NCI-H2196 (cell line): ENCODE data around the gene RBM10.

Experiments
- DNase-seq: peaks from one replicate; lab custom pipeline; 2025; ENCODE audit not compliant: unreplicated experiment; lab: John Stamatoyannopoulos, UW

Gene RBM10

DNA sequence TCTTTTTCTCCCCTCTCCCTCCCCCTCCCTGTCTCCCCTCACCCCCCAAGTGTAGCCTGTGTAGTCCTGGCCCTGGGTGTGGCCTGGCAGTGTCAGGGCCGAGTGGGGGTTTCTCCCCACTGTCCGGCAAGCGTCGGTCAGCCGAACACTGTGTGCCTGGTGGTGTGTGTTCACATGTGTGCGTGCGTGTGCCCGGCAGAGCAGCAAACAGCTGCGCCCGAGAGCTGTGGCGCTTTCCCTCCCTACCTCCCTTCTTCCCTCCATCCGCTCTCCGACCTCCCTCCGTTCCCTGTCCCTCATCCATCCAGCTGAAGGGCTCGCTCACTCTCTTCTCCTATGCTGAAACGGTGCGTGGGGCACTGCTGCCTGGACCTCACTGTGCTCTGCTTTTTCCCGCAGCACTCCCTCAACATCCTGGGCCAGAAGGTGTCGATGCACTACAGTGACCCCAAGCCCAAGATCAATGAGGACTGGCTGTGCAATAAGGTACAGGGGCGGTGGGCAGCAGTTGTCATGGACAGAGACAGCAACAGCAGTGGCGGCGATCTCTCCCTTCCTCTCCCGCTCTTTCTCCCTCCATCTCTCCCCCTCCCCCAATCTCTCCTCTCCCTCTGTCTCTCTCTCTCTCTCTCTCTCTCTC, 31.2 kb downstream of the RBM10 start:
- DNase-seq: no peak

DNA sequence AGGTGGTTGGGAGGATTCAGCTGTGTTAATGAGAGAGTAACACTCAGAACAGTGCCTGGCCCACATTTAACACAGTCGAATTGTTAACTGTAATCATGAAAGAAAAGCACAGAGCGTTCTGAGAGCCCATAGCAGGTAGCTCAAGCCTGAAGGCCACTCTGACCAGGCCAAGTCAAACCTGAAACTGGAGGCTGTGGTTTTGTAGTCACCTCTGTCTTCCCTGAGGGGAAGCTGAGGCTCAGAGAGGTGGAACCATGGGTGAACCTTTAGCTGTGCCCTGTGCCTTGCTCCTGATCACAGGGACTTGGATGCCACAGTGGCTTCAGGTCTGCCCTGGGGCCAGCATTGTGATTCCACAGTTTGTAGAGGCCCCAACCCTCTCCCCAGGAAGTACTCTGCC, 32.1 kb downstream of the RBM10 start:
- DNase-seq: no peak

DNA sequence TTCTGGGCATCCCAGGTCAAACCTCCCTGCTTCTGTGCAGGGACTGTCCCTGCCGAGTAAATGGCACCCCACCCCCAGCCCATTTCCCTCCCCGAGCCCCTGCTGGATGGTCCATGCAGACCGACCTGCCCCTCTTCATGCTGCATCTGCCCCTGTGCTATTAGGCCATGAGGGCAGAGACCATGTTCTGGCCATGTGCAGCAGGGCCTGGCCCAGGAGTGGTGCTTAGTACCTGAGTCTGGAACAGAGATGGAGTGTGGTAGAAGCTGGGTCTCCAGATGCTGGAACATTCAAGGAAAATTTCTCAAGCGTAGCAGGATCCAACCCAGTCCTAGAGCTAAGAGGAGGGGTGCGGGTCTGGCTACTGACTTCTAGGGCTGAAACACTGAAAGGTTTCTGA, 33.3 kb downstream of the RBM10 start:
- no peak for DNase-seq

DNA sequence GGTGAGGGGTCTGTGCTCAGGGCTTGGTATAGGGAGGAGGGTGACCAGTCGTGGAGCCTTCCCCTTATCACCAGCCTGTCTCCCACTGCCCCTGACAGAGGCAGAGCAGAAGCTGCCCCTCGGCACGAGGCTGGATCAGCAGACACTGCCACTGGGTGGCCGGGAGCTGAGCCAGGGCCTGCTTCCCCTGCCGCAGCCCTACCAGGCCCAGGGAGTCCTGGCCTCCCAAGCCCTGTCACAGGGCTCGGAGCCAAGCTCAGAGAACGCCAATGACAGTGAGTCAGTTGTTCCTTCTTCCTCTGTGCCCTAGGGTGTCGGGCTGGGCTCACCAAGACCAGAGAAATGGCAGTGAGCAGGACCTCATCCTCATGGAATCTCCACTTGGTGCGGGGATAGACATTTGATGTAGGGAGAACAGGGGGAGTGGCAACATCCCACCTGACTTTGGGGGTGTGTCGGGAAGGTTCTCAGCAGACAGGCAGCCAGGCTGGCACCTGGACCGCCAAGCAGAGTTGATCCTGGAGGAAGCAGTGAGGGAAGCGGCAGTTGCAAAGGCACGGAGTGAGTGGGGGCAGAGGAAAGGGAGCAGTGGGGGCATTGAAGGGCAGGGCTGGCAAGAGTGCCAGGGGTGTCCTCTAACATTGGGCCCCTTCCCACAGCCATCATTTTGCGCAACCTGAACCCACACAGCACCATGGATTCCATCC, 34.4 kb downstream of the RBM10 start:
- DNase-seq: no peak

DNA sequence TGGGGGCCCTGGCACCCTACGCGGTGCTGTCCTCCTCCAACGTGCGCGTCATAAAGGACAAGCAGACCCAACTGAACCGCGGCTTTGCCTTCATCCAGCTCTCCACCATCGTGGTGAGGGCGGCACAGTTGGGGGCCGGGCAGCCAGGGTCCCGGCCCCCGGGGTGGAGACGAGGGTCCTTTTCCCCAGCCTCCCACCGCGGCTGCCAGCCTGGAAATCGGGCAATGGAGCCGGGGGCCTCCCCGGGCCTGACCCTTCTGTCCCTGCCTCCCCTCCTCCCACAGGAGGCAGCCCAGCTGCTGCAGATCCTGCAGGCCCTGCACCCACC, 34.9 kb downstream of the RBM10 start:
- no peak for DNase-seq

DNA sequence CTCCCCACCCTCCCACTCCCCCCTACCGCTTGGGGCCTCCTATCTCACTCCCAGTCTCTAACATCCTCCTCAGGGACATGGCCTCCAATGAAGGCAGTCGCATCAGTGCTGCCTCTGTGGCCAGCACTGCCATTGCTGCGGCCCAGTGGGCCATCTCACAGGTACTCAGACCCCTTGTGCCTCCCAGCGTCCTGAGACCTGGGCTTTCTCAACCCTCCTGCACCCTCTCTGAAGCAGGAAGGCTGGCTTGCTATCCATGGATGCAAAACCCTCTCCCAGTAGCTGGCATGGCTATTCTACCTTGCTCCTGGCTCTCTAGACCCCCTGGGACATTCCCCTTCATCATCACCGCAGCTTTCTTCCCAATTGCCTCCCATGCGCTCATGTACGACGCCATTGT, 35.3 kb downstream of the RBM10 start:
- DNase-seq: no peak

DNA sequence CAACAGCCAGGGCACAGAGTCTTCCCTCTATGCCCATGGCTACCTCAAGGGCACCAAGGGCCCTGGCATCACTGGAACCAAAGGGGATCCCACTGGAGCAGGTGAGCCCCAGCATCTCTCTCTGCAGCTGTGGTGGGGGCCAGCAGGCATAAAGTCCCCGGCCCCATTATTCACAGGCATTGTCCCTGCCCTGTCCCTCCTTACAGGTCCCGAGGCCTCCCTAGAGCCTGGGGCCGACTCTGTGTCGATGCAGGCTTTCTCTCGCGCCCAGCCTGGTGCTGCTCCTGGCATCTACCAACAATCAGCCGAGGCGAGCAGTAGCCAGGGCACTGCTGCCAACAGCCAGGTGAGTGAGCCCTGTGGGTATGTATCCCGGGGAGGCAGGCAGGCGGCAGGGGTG, 36.3 kb downstream of the RBM10 start:
- no peak for DNase-seq

DNA sequence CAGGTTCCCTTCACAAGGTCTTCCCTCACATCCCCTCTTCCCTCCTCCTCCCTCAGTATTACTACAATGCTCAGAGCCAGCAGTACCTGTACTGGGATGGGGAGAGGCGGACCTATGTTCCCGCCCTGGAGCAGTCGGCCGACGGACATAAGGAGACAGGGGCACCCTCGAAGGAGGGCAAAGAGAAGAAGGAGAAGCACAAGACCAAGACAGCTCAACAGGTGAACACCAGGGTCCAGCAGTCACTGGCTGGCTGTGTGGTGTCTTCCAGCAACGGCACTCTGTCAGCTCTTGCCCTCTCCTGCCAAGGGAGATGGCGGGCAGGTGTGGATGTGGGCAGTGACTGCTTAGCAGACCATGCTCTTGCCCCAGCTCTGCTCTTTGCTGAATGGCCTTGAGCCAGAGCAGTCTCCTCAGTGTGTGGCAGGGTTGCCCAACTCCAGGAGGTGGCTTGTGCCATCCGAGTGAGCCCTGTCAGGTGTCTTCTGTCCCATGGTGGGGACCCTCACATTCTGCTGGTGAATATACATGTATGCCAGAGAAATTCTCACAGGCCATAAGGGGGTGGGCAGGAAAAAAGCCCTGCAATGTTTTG, 37.2 kb downstream of the RBM10 start:
- no peak for DNase-seq

DNA sequence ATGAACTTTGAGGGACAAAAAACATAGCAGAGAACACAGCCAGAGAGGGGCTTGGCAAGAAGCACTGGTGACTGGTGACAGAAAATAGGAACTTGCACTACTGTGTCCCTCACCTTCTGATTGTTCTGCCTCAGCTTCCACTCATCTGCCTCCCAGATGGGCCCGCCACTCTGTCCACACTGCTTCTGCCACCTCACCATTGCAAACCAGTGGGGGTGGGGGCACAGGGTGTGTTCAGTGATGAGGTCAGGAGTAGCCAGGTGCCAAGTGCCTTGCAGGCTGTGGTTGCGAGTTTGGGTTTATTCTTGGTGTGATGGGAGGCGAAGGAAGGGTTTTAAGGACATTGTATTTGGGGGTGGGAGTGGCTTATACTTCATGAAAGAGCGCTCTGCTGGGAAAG, 39.5 kb downstream of the RBM10 start:
- no peak for DNase-seq

DNA sequence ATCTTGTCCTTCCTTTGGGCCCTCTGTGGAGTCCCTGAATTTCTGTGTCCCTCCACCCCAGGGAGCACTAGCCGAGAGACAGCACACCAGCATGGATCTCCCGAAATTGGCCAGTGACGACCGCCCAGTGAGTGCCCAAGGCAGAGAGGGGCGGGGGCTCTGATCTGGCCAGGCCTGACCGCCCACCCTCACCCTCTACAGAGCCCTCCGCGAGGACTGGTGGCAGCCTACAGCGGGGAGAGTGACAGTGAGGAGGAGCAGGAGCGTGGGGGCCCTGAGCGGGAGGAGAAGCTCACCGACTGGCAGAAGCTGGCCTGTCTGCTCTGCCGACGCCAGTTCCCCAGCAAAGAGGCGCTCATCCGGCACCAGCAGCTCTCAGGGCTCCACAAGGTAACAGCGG, 40.2 kb downstream of the RBM10 start:
- DNase-seq: no peak

DNA sequence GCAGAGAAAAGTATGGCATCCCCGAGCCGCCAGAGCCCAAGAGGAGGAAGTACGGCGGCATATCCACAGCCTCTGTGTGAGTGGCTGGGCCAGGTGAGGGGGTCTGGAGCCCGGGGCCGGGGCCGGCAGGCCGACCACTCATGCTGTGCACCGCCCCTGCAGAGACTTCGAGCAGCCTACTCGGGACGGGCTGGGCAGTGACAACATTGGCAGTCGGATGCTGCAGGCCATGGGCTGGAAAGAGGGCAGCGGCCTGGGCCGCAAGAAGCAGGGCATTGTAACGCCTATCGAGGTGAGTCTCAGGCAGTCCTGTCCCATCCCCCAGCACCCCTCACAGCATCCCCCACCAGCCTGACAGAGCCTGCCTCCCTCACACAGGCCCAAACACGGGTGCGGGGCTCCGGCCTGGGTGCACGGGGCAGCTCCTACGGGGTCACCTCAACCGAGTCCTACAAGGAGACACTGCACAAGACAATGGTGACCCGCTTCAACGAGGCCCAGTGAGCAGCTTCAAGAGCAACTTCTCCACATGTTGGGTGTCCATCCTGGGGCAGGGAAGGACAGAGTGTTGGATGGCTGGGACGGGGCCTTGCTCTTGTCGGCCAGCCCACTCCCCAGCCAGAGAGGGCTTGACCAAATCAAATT, 41.2 kb downstream of the RBM10 start:
- no peak for DNase-seq

DNA sequence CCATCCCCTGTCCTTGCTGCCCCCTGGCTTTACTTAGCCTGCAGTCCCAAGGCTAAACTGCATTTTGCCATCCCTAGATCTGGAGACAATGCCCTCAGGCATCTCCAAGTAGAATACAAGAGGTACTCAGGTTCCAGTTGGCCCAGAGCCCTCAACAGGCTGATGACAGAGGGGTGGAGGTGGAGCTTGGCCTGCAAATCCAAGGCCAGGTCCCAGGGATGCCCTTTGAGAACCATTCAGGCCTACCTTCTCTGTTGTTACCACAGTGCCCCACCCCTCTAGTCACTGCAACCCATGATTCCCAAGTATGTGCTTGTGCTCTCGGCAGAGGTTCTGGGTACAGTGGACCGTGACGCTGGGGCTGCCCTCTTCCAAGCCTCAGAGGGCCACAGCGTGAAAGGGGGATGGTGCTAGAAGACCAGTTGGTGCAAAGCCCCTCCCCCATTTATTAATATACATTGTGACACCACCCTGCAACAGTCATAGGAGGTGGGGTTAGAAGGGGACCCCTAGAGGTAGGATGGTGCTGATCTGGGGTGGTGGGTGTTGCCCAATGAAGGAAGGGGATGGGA, 42.2 kb downstream of the RBM10 start:
- peak; percentile 40 for DNase-seq

DNA sequence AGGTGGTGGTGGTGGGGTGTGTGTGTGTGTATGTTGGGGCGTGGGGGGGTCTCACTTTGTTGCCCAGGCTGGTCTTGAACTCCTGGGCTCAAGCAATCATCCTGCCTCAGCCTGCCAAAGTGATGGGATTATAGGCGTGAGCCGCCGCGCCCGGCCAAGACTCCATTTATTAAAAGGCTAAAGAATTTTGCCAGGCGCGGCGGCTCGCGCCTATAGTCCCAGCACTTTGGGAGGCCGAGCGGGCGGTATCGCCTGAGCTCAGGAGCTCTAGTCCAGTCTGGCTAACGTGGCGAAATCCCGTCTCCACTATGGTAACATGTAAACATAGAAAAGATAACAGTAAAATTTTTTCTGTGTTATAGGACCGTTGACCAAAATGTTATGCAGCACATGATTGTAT, 44.9 kb downstream of the RBM10 start:
- DNase-seq: no peak

DNA sequence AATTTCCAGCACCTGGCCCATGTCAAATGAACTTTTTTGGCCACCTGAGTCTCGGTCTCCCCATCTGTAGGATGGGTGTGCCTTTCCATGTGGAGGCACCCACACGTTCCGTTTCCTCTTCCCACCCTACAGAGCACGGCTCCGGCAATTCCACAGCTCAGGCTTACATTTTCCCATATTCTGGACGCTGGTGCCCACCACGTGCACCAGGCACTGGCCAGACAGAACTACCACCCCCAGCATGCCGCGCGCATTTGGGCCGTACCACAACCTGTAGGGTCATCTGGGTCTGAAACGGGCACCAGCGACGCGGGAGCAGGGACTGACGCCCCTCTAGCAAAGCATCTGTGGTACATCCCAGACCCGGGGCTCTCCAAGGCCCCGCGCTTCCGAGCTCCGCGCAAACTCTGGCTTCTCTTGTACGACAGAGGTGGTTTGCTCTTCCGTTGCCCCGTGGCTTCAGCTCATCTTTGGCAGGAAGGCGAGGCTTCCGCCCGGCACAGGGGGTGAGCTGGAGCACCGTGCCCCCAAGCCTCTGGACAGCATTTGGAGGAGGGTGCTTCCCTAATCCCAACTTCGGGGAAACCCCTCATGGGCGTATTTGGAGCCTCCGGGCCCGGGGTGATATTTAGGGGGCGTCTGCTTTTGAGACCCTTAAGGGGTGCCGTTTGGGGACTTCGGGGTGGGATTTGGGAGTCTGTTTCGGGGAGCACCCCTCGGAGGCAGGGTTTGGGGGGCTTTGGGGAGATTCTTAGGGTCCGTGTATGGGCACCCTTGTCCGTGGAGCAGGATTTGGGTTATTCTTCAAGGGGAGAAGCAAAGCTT, 45.6 kb downstream of the RBM10 start:
- DNase-seq: peak; percentile 75

DNA sequence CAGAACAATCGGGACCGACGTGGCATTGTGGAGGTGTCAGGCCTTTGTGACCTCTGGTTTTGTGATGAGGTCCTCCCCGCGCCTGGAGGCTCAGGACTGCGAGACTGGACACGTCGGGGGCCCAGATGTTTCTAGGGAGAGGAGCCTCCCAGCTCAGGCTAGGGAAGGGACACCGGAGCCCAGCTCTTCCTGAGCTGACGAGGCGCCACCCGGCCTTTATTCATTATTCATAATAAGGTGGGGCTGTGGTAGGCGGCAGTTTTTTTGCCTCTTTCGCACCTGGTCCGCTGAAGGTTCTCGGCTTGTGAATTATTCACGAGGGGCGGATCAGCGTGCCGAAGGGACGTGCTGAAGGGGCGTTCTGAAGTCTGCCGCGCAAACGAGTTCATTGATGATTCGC, 46.3 kb downstream of the RBM10 start:
- no peak for DNase-seq

DNA sequence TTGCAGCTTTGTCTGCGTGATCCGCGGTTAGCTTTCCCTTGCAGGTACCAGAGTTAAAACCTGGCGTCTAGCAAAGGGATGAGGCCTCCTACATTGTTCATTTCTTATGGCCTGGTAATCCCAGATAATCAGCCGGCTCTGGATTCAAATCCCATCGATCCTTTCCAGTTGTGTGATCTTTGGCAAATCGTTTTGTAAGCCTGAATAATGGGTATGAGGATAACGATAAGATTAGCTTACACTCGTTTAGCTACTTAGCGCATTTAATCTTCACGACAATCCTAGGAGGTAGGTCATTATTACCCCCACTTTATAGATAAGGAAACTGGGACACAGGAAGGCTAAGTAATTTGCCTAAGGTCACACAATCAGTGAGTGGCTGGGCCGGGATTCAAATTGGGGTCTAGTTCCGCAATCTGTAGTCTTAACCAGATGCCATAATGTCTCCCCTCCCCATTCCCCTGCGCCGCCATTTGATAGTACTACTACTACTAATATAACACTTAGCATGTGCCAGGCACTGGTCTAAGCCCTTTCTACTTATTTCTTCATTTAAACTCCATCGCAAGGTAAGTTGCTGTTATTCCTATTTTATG, 46.9 kb downstream of the RBM10 start:
- DNase-seq: no peak

DNA sequence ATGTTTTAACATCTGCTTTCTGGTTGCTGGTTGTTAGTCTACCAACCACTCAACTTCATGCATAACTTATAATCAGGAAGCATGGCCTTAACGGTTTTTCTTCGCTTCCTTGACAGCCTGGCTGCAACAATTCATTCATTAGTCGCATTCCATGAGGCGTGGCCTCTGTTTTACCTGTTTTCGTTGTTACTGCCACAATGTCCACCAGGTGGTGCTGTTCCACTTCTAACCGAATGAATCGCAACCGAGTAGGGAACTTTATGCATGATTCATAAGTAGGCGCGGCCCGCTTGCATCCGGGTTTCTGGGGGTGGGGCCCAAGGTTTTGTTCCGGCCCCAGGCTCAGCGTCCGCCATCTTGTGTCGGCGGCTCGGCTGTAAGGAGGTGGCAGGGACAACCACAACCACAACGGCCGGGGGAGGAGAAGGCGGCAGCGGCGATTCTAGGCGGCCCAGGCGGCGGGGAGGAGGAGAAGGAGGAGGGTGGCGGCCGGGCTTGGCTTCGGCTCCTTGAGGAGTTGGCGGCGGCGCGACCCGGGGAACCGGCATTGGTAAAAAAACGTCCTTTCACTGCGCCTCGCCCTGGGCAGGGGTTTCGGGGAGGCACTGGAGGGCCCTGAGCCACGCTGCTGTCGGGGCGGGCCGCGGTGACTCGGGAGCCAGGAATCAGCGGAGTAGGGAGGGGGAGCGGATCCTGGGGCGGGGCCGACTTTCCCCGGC, 48.6 kb downstream of the RBM10 start, which contains the start of gene UBA1:
Gene UBA1 (plus strand): TSS at position 355 of the 719 bp plus-strand sequence. CDS start 4,974 bp downstream, outside the sequence.
- DNase-seq: peak; percentile 92

DNA sequence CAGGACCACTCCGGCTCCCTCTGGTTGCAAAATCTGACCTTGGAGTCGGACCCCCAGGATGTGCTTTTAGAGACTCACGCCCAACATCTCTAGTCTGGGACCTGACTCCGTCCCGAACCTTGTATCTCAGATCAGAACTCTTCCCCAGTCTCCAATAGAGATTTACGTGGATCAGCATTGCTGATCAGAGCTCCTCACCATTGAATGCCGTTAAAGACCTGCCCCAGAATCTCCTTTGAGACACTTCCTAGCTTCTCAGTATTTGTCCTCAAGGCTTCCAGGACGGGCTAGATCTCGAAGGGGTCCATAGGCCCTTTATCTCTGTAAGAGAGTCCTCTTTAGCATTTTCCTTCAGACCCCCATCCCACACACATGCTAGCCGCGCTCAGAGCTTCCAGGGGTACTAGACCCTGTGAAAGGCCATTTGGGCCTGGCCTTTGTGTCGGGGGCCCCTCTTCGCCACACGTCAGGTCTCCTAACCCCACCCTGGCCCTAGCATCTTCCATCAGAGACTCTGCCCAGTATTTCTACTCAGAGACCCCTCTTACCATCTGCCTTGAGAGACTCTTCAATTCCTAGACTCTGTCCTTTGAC, 49.3 kb downstream of the RBM10 start:
- no peak for DNase-seq

DNA sequence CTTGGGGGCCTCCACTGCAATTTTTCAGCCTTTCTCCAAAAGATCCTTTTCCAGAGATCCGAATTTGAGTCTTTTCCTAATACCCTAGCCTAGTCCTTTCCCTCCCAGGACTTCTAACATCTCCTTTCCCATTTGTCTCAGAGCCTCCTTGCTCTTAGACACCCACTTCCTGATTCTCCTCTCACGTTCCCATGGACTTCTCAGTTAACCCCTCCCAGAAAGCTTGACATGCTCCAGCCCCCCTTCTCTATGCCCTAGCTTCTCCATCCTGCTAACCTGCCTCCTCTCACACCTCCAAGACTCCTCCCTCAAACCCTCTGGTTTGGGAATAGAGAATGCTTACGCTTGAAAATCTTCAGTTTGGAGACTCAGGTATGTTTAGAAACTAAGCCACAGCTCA, 51.1 kb downstream of the RBM10 start:
- DNase-seq: no peak

DNA sequence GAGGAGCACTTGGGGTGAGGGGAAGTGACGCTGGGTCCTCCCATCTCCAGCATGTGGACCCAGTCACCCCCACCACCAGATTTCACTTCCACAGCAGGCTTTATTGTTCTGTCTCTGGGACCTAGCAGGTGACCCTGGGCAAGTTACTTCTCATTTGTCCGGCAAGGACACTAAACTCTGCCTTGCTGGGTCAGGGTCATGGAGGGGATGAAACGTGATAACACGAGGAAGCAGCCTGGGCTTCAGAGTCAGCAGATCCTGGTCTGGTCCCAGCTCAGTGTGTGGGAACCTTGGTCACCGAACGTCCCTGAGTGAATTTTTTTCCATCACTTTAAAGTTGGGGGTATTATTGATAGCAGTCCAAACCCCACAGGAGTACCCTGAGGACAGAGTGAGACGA, 52.5 kb downstream of the RBM10 start:
- no peak for DNase-seq
